Measurements from ENCODE around the gene PTPRN. TPM values are rescaled to one million over a fixed set of nuclear protein-coding genes. Genes with fewer than 3 reads are reported as not detected.

Gene PTPRN
- total and polyA plus RNA-seq, 3 experiments from 2014 or later, result 0.11 TPM; not detected in 2

GRCh38 chr2:219272995-219273394 is 36.2 kb downstream of the PTPRN start:
- Histone ChIP-seq H3K4me3 (ENCODE audit: low read length) (no peak overlapping the region), H3K27me3 (ENCODE audit: insufficient read depth, low read length, poor library complexity, severe bottlenecking) (no peaks in the 10 kb centered on the region), H3K9me3 (ENCODE audit: low read length) (no peaks in the 10 kb centered on the region), H3K27ac (ENCODE audit: low read depth, low read length) (no peak overlapping the region), H3K36me3 (ENCODE audit: insufficient read depth, low read length) (no peaks in the 10 kb centered on the region), H3K4me1 (ENCODE audit: insufficient read depth, low read length) (peaks cover 8% of the 10 kb centered on the region)
- Mint-ChIP-seq H3K9me3 (no peaks in the 10 kb centered on the region), H3K27me3 (no peaks in the 10 kb centered on the region), H3K27ac (no peak overlapping the region), H3K4me1 (peaks cover 7 to 10% (median 10%) of the 10 kb centered on the region in 3 donors), H3K36me3 (no peaks in the 10 kb centered on the region), H3K4me3 (no peak overlapping the region)
- ChIA-PET POLR2A (no interaction called here), CTCF (interaction anchor here (14.9 kb wide), 1 partner anchor 20 kb away, joined by 258 read pairs; no protein-coding TSS in a partner anchor)
- no peak for DNase-seq

GRCh38 chr2:219272356-219272755 is 36.8 kb downstream of the PTPRN start:
- Histone ChIP-seq H3K9me3 (ENCODE audit: low read length) (no peaks in the 10 kb centered on the region), H3K4me1 (ENCODE audit: insufficient read depth, low read length) (peaks cover 2% of the 10 kb centered on the region), H3K4me3 (ENCODE audit: low read length) (no peak overlapping the region), H3K36me3 (ENCODE audit: insufficient read depth, low read length) (no peaks in the 10 kb centered on the region), H3K27me3 (ENCODE audit: insufficient read depth, low read length, poor library complexity, severe bottlenecking) (no peaks in the 10 kb centered on the region), H3K27ac (ENCODE audit: low read depth, low read length) (no peak overlapping the region)
- Mint-ChIP-seq H3K4me3 (no peak overlapping the region), H3K4me1 (peaks cover 1 to 4% (median 3%) of the 10 kb centered on the region in 3 donors), H3K9me3 (no peaks in the 10 kb centered on the region), H3K27ac (peak overlapping the region in 2 of 8 donors; percentile 3 to 88), H3K27me3 (no peaks in the 10 kb centered on the region), H3K36me3 (no peaks in the 10 kb centered on the region)
- ChIA-PET CTCF (interaction anchor here (14.9 kb wide), 1 partner anchor 20 kb away, joined by 258 read pairs; no protein-coding TSS in a partner anchor), POLR2A (no interaction called here)
- DNase-seq, result no peak

- CTCF ChIA-PET, result interaction anchor here (1.4 to 3.1 kb wide), 2 partner anchors 9 to 24 kb away, joined by 4 to 15 read pairs; no protein-coding TSS in a partner anchor
These were observed 38.2 kb downstream of the PTPRN start for GRCh38 chr2:219271021-219271420.

GRCh38 chr2:219270055-219270372 is 39.2 kb downstream of the PTPRN start:
- Mint-ChIP-seq H3K36me3 (no peaks in the 10 kb centered on the region), H3K27me3 (no peaks in the 10 kb centered on the region), H3K4me1 (no peaks in the 10 kb centered on the region), H3K27ac (no peak overlapping the region), H3K4me3 (no peak overlapping the region), H3K9me3 (no peaks in the 10 kb centered on the region)
- ChIA-PET CTCF (interaction anchor here (0.8 to 3.1 kb wide), 4 partner anchors 8 to 63 kb away, joined by 3 to 15 read pairs (median 4); partner anchors contain the start of genes DNAJB2 and ZFAND2B), POLR2A (no interaction called here)
- H3K27me3 ChIP-seq (ENCODE audit: insufficient read depth, low read length, poor library complexity, severe bottlenecking), result no peaks in the 10 kb centered on the region
- H3K9me3 ChIP-seq (ENCODE audit: low read length), result no peaks in the 10 kb centered on the region
- H3K4me1 ChIP-seq (ENCODE audit: insufficient read depth, low read length), result no peaks in the 10 kb centered on the region
- H3K27ac ChIP-seq (ENCODE audit: low read depth, low read length), result no peak overlapping the region
- no peaks in the 10 kb centered on the region for H3K36me3 ChIP-seq (ENCODE audit: insufficient read depth, low read length)
- no peak overlapping the region for H3K4me3 ChIP-seq (ENCODE audit: low read length)
- DNase-seq, result no peak

More at GRCh38 chr2:219271021-219271420, 38.2 kb downstream of the PTPRN start:
- DNase-seq, result no peak
- no peaks in the 10 kb centered on the region for H3K4me1 ChIP-seq (ENCODE audit: insufficient read depth, low read length)
- H3K9me3 ChIP-seq (ENCODE audit: low read length), result no peaks in the 10 kb centered on the region
- H3K4me3 Mint-ChIP-seq, result no peak overlapping the region
- no peaks in the 10 kb centered on the region for H3K36me3 ChIP-seq (ENCODE audit: insufficient read depth, low read length)
- POLR2A ChIA-PET, result no interaction called here
- H3K36me3 Mint-ChIP-seq, result no peaks in the 10 kb centered on the region
- H3K4me3 ChIP-seq (ENCODE audit: low read length), result no peak overlapping the region
- H3K27me3 Mint-ChIP-seq, result no peaks in the 10 kb centered on the region
- no peaks in the 10 kb centered on the region for H3K4me1 Mint-ChIP-seq
- H3K27ac ChIP-seq (ENCODE audit: low read depth, low read length), result no peak overlapping the region
- H3K27ac Mint-ChIP-seq, result peak overlapping the region in 1 of 8 donors; percentile 13
- H3K27me3 ChIP-seq (ENCODE audit: insufficient read depth, low read length, poor library complexity, severe bottlenecking), result no peaks in the 10 kb centered on the region
- H3K9me3 Mint-ChIP-seq, result no peaks in the 10 kb centered on the region

- H3K4me1 ChIP-seq (ENCODE audit: insufficient read depth, low read length), result no peaks in the 10 kb centered on the region
- no peak overlapping the region for H3K27ac ChIP-seq (ENCODE audit: low read depth, low read length)
- DNase-seq, result no peak
- no peak overlapping the region for H3K4me3 ChIP-seq (ENCODE audit: low read length)
- no peaks in the 10 kb centered on the region for H3K4me1 Mint-ChIP-seq
- no peaks in the 10 kb centered on the region for H3K36me3 ChIP-seq (ENCODE audit: insufficient read depth, low read length)
- CTCF ChIA-PET, result interaction anchor here (0.8 to 3.1 kb wide), 4 partner anchors 8 to 63 kb away, joined by 3 to 15 read pairs (median 4); partner anchors contain the start of genes DNAJB2 and ZFAND2B
- POLR2A ChIA-PET, result no interaction called here
- no peak overlapping the region for H3K4me3 Mint-ChIP-seq
- H3K36me3 Mint-ChIP-seq, result no peaks in the 10 kb centered on the region
- H3K9me3 ChIP-seq (ENCODE audit: low read length), result no peaks in the 10 kb centered on the region
- H3K27me3 ChIP-seq (ENCODE audit: insufficient read depth, low read length, poor library complexity, severe bottlenecking), result no peaks in the 10 kb centered on the region
- no peaks in the 10 kb centered on the region for H3K9me3 Mint-ChIP-seq
- H3K27ac Mint-ChIP-seq, result peak overlapping the region in 1 of 8 donors; percentile 25
- no peaks in the 10 kb centered on the region for H3K27me3 Mint-ChIP-seq
These were observed 39.7 kb downstream of the PTPRN start for GRCh38 chr2:219269362-219270054.

GRCh38 chr2:219268294-219268693 is 40.9 kb downstream of the PTPRN start:
- no peak overlapping the region for H3K4me3 Mint-ChIP-seq
- peaks cover 0 to under 1% of the 10 kb centered on the region in 2 donors for H3K27me3 Mint-ChIP-seq
- no peaks in the 10 kb centered on the region for H3K9me3 Mint-ChIP-seq
- peak overlapping the region in 1 of 8 donors; percentile 69 for H3K27ac Mint-ChIP-seq
- POLR2A ChIA-PET, result no interaction called here
- H3K4me1 Mint-ChIP-seq, result no peaks in the 10 kb centered on the region
- H3K36me3 Mint-ChIP-seq, result no peaks in the 10 kb centered on the region
- no peaks in the 10 kb centered on the region for H3K9me3 ChIP-seq (ENCODE audit: low read length)
- H3K27me3 ChIP-seq (ENCODE audit: insufficient read depth, low read length, poor library complexity, severe bottlenecking), result no peaks in the 10 kb centered on the region
- H3K4me3 ChIP-seq (ENCODE audit: low read length), result no peak overlapping the region
- DNase-seq, result peak in 1 of 5 donors; percentile 25
- no peaks in the 10 kb centered on the region for H3K4me1 ChIP-seq (ENCODE audit: insufficient read depth, low read length)
- no peaks in the 10 kb centered on the region for H3K36me3 ChIP-seq (ENCODE audit: insufficient read depth, low read length)
- H3K27ac ChIP-seq (ENCODE audit: low read depth, low read length), result no peak overlapping the region
- CTCF ChIA-PET, result interaction anchor here (1.6 to 3.1 kb wide), 3 partner anchors 9 to 26 kb away, joined by 4 to 15 read pairs (median 6); no protein-coding TSS in a partner anchor

- H3K9me3 Mint-ChIP-seq, result no peaks in the 10 kb centered on the region
- peaks cover 3 to 4% of the 10 kb centered on the region in 2 donors for H3K27me3 Mint-ChIP-seq
- ChIA-PET POLR2A (no interaction called here), CTCF (interaction anchor here (1.6 to 2.2 kb wide), 2 partner anchors 11 to 17 kb away, joined by 4 to 6 read pairs; no protein-coding TSS in a partner anchor)
- H3K4me3 Mint-ChIP-seq, result no peak overlapping the region
- no peaks in the 10 kb centered on the region for H3K36me3 Mint-ChIP-seq
- Histone ChIP-seq H3K27me3 (ENCODE audit: insufficient read depth, low read length, poor library complexity, severe bottlenecking) (no peaks in the 10 kb centered on the region), H3K27ac (ENCODE audit: low read depth, low read length) (no peak overlapping the region), H3K4me1 (ENCODE audit: insufficient read depth, low read length) (no peaks in the 10 kb centered on the region), H3K9me3 (ENCODE audit: low read length) (no peaks in the 10 kb centered on the region), H3K36me3 (ENCODE audit: insufficient read depth, low read length) (no peaks in the 10 kb centered on the region), H3K4me3 (ENCODE audit: low read length) (no peak overlapping the region)
- peak in 1 of 5 donors; percentile 15 for DNase-seq
- no peaks in the 10 kb centered on the region for H3K4me1 Mint-ChIP-seq
- no peak overlapping the region for H3K27ac Mint-ChIP-seq
These were observed 42.3 kb downstream of the PTPRN start for GRCh38 chr2:219266886-219267285.

GRCh38 chr2:219266232-219266631 is 43.0 kb downstream of the PTPRN start:
- no peak overlapping the region for H3K27ac ChIP-seq (ENCODE audit: low read depth, low read length)
- no peaks in the 10 kb centered on the region for H3K36me3 ChIP-seq (ENCODE audit: insufficient read depth, low read length)
- H3K9me3 ChIP-seq (ENCODE audit: low read length), result no peaks in the 10 kb centered on the region
- ChIA-PET POLR2A (no interaction called here), CTCF (interaction anchor here (1.0 to 6.7 kb wide), 4 partner anchors 11 to 95 kb away, joined by 3 to 36 read pairs (median 6); partner anchors contain the start of genes DNAJB2, TUBA4A and TUBA4B)
- H3K4me1 ChIP-seq (ENCODE audit: insufficient read depth, low read length), result no peaks in the 10 kb centered on the region
- Mint-ChIP-seq H3K9me3 (no peaks in the 10 kb centered on the region), H3K4me1 (no peaks in the 10 kb centered on the region), H3K36me3 (no peaks in the 10 kb centered on the region), H3K27me3 (peaks cover 3 to 4% of the 10 kb centered on the region in 2 donors), H3K4me3 (no peak overlapping the region), H3K27ac (peak overlapping the region in 1 of 8 donors; percentile 72)
- no peak overlapping the region for H3K4me3 ChIP-seq (ENCODE audit: low read length)
- H3K27me3 ChIP-seq (ENCODE audit: insufficient read depth, low read length, poor library complexity, severe bottlenecking), result no peaks in the 10 kb centered on the region
- peak in 1 of 5 donors; percentile 36 for DNase-seq

All from CD8-positive, alpha-beta memory T cell (primary cell).